Left ventricle myocardium inferior (tissue), 1 donor: Measurements from ENCODE around the gene TRIM45. TPM values are rescaled to one million over a fixed set of nuclear protein-coding genes. Genes with fewer than 3 reads are reported as not detected.
A peak's percentile ranks its signal among the peaks of the same experiment; 100 is the strongest.
"Not testable (repeated sequence)": the region's sequence is repeated elsewhere in the genome, so short reads cannot be mapped to it uniquely, and the experiment has no call there.

Experiments
- DNase-seq: peaks from one replicate; pipeline ENCODE4 v3.0.0-alpha.2; 2020
- H3K27ac ChIP-seq: fragments of 200-600 bp; replicated peaks from 2 replicates; pipeline ENCODE4 v1.8.0; 2021
- H3K27me3 ChIP-seq: fragments of 200-600 bp; 2 replicates; pipeline ENCODE4 v1.8.0; 2021; ENCODE audit warnings: low read depth
- H3K36me3 ChIP-seq: fragments of 200-600 bp; 2 replicates; pipeline ENCODE4 v1.8.0; 2021
- H3K4me1 ChIP-seq: fragments of 200-600 bp; 2 replicates; pipeline ENCODE4 v1.8.0; 2021
- H3K4me3 ChIP-seq: fragments of 200-600 bp; 2 replicates; pipeline ENCODE4 v1.8.0; 2021; ENCODE audit warnings: mild to moderate bottlenecking, moderate library complexity
- H3K9me3 ChIP-seq: fragments of 200-600 bp; replicated peaks from 2 replicates; pipeline ENCODE4 v1.8.0; 2021
- CTCF ChIP-seq: fragments of 200-600 bp; IDR thresholded peaks from 2 replicates; pipeline ENCODE4 v1.8.0; 2021; ENCODE audit warnings: antibody characterized with exemption, mild to moderate bottlenecking, borderline replicate concordance
- intact Hi-C: fragments of 100-400 bp; cut with micrococcal nuclease; formaldehyde crosslinking; loops from one replicate; pipeline ENCODE4 v1.11.0; 2022
- total RNA-seq: library from RNA; stranded (reverse); fragmentation: NEBNext Ultra II Directional; extraction: Animal tissue kit (Norgen Biotek cat#: 25700); gene quantifications from one replicate; pipeline ENCODE4 v1.2.1, GENCODE V29; 2021
- donor health status: DM: no; HTN: yes; CAD: no; lungs with severe emphysema.

Gene TRIM45
- total RNA-seq, 1 donor from 2014 or later = 13.0 TPM

- Histone ChIP-seq H3K4me1 (no peaks in the 10 kb centered on the region), H3K27me3 (no peaks in the 10 kb centered on the region), H3K9me3 (no peaks in the 10 kb centered on the region), H3K36me3 (no peaks in the 10 kb centered on the region), H3K27ac (no peak overlapping the region), H3K4me3 (no peak overlapping the region)
- intact Hi-C loops = no loop called here
- DNase-seq = no peak
- TF ChIP-seq CTCF = no peak
Observed at GRCh38 chr1:117162816-117163215, 41.3 kb upstream of the TRIM45 start.

GRCh38 chr1:117161887-117162286 lies 40.3 kb upstream of the TRIM45 start:
- Histone ChIP-seq H3K4me1 (no peaks in the 10 kb centered on the region), H3K36me3 (no peaks in the 10 kb centered on the region), H3K4me3 (no peak overlapping the region), H3K27ac (no peak overlapping the region), H3K9me3 (no peaks in the 10 kb centered on the region), H3K27me3 (no peaks in the 10 kb centered on the region)
- intact Hi-C loops = no loop called here
- DNase-seq = no peak
- no peak for TF ChIP-seq CTCF

GRCh38 chr1:117151305-117151704 lies 29.8 kb upstream of the TRIM45 start:
- H3K27me3 ChIP-seq, H3K4me3 ChIP-seq, DNase-seq, H3K36me3 ChIP-seq, H3K9me3 ChIP-seq, H3K27ac ChIP-seq, intact Hi-C loops: not testable (repeated sequence)
- H3K4me1 ChIP-seq = peaks cover 20% of the 10 kb centered on the region

- no peak for TF ChIP-seq CTCF
- Histone ChIP-seq H3K4me3 (no peak overlapping the region), H3K9me3 (peaks cover 3% of the 10 kb centered on the region), H3K36me3 (no peaks in the 10 kb centered on the region), H3K27ac (no peak overlapping the region), H3K4me1 (peaks cover 21% of the 10 kb centered on the region), H3K27me3 (peaks cover 6% of the 10 kb centered on the region)
- no peak for DNase-seq
- intact Hi-C loops = no loop called here
Observed at GRCh38 chr1:117150316-117150715, 28.8 kb upstream of the TRIM45 start.

- peaks cover 21% of the 10 kb centered on the region for H3K4me1 ChIP-seq
- peaks cover 3% of the 10 kb centered on the region for H3K9me3 ChIP-seq
- intact Hi-C loops = no loop called here
- no peaks in the 10 kb centered on the region for H3K36me3 ChIP-seq
- peaks cover 6% of the 10 kb centered on the region for H3K27me3 ChIP-seq
- no peak overlapping the region for H3K27ac ChIP-seq
- no peak for DNase-seq
- H3K4me3 ChIP-seq = no peak overlapping the region
- no peak for TF ChIP-seq CTCF
Observed at GRCh38 chr1:117147856-117148588, 26.5 kb upstream of the TRIM45 start.

GRCh38 chr1:117147341-117147831 lies 25.8 kb upstream of the TRIM45 start:
- intact Hi-C loops = no loop called here
- no peak for DNase-seq
- Histone ChIP-seq H3K4me3 (peak overlapping the region; percentile 38), H3K4me1 (peaks cover 21% of the 10 kb centered on the region), H3K27ac (no peak overlapping the region), H3K27me3 (peaks cover 6% of the 10 kb centered on the region), H3K9me3 (peaks cover 3% of the 10 kb centered on the region), H3K36me3 (no peaks in the 10 kb centered on the region)
- TF ChIP-seq CTCF = no peak
